WTC11 (cell line): Measurements from ENCODE around the gene DPYSL3. TPM values are rescaled to one million over a fixed set of nuclear protein-coding genes. Genes with fewer than 3 reads are reported as not detected.

Experiments
- ATAC-seq: fragments of 200-7000 bp; cut with Tn5 transposase; 2 replicates; pipeline ENCODE4 v1.10.0; 2021; ENCODE audit warnings: mild to moderate bottlenecking, moderate library complexity
- CTCF ChIA-PET: fragments of 300-600 bp; sonication (Branson Sonifier 250); formaldehyde crosslinking; loops from one replicate; lab custom pipeline; 2021; ENCODE audit warnings: antibody characterized with exemption; lab: Charles Lee
- POLR2A ChIA-PET: fragments of 350-600 bp; sonication (Branson Sonifier 250); formaldehyde crosslinking; loops from one replicate; lab custom pipeline; 2021; ENCODE audit warnings: antibody characterized with exemption; lab: Charles Lee
- DNase-seq: peaks from one replicate; pipeline ENCODE4 v3.0.0; 2021; ENCODE audit warnings: low spot score
- H3K27ac Mint-ChIP-seq: 2 replicates; pipeline ENCODE4 v1.8.0; 2021; ENCODE audit warnings: mixed read lengths
- H3K27me3 Mint-ChIP-seq: 2 replicates; pipeline ENCODE4 v1.8.0; 2021; ENCODE audit warnings: low read depth, mild to moderate bottlenecking, moderate library complexity, mixed read lengths
- H3K36me3 Mint-ChIP-seq: 2 replicates; pipeline ENCODE4 v1.8.0; 2021; ENCODE audit warnings: mixed read lengths
- H3K4me1 Mint-ChIP-seq: 2 replicates; pipeline ENCODE4 v1.8.0; 2022; ENCODE audit warnings: mixed read lengths
- H3K4me3 Mint-ChIP-seq: 2 replicates; pipeline ENCODE4 v1.8.0; 2021; ENCODE audit warnings: mild to moderate bottlenecking, moderate library complexity, mixed read lengths
- H3K9me3 Mint-ChIP-seq: 2 replicates; pipeline ENCODE4 v1.8.0; 2021; ENCODE audit warnings: mixed read lengths
- AFF4 ChIP-seq: sonication (generic); formaldehyde crosslinking; IDR thresholded peaks from 2 replicates; pipeline ENCODE4 v1.8.1; 2023; ENCODE audit warnings: mild to moderate bottlenecking, missing genetic modification reagents, borderline replicate concordance
- ATF1 ChIP-seq: sonication (generic); formaldehyde crosslinking; IDR thresholded peaks from 2 replicates; pipeline ENCODE4 v1.8.1; 2023; ENCODE audit warnings: mild to moderate bottlenecking, moderate library complexity, missing genetic modification reagents
- CDX4 ChIP-seq: fragments of 250-450 bp; sonication (Bioruptor Pico); IDR thresholded peaks from 2 replicates; pipeline ENCODE4 v1.9.0; 2021; ENCODE audit warnings: moderate library complexity, mild to moderate bottlenecking, inconsistent platforms, borderline replicate concordance
- FOXJ3 ChIP-seq: sonication (generic); formaldehyde crosslinking; IDR thresholded peaks from 2 replicates; pipeline ENCODE4 v1.9.0; 2021; ENCODE audit warnings: missing genetic modification reagents, mild to moderate bottlenecking, borderline replicate concordance
- GRHL2 ChIP-seq: fragments of 250-450 bp; sonication (Bioruptor Pico); IDR thresholded peaks from 2 replicates; pipeline ENCODE4 v1.8.0; 2022; ENCODE audit warnings: mild to moderate bottlenecking, moderate library complexity; ENCODE audit not compliant: insufficient replicate concordance, severe bottlenecking
- JUN ChIP-seq: sonication (generic); formaldehyde crosslinking; IDR thresholded peaks from 2 replicates; pipeline ENCODE4 v1.8.0; 2023; ENCODE audit warnings: mild to moderate bottlenecking, missing genetic modification reagents
- MAX ChIP-seq: sonication (generic); formaldehyde crosslinking; IDR thresholded peaks from 2 replicates; pipeline ENCODE4 v1.8.0; 2022; ENCODE audit warnings: mild to moderate bottlenecking, missing genetic modification reagents
- MLX ChIP-seq: sonication (generic); formaldehyde crosslinking; IDR thresholded peaks from 2 replicates; pipeline ENCODE4 v1.8.1; 2023; ENCODE audit warnings: mild to moderate bottlenecking, missing genetic modification reagents, moderate library complexity
- MXD4 ChIP-seq: fragments of 250-450 bp; sonication (Bioruptor Pico); IDR thresholded peaks from 2 replicates; pipeline ENCODE4 v1.8.0; 2021; ENCODE audit warnings: mild to moderate bottlenecking, moderate library complexity, borderline replicate concordance
- NFYB ChIP-seq: sonication (generic); formaldehyde crosslinking; conservative IDR thresholded peaks from 2 replicates; pipeline ENCODE4 v1.8.0; 2022; ENCODE audit warnings: low read depth, missing genetic modification reagents
- OVOL2 ChIP-seq: fragments of 250-450 bp; sonication (Bioruptor Pico); IDR thresholded peaks from 2 replicates; pipeline ENCODE4 v1.9.0; 2021; ENCODE audit warnings: mild to moderate bottlenecking, borderline replicate concordance
- PREB ChIP-seq: sonication (generic); formaldehyde crosslinking; IDR thresholded peaks from 2 replicates; pipeline ENCODE4 v1.8.1; 2022; ENCODE audit warnings: mild to moderate bottlenecking, missing genetic modification reagents, moderate library complexity, borderline replicate concordance
- RORB ChIP-seq: fragments of 250-450 bp; sonication (Bioruptor Pico); IDR thresholded peaks from 2 replicates; pipeline ENCODE4 v1.9.0; 2021; ENCODE audit warnings: mild to moderate bottlenecking
- SMAD3 ChIP-seq: sonication (generic); formaldehyde crosslinking; IDR thresholded peaks from 2 replicates; pipeline ENCODE4 v1.8.0; 2022; ENCODE audit warnings: missing genetic modification reagents, mild to moderate bottlenecking, borderline replicate concordance
- ZNF219 ChIP-seq: sonication (generic); formaldehyde crosslinking; IDR thresholded peaks from 2 replicates; pipeline ENCODE4 v1.8.0; 2023; ENCODE audit warnings: missing genetic modification reagents, mild to moderate bottlenecking, borderline replicate concordance
- ZNF317 ChIP-seq: sonication (generic); formaldehyde crosslinking; IDR thresholded peaks from 2 replicates; pipeline ENCODE4 v1.8.1; 2023; ENCODE audit warnings: low read depth, mild to moderate bottlenecking, moderate library complexity, missing genetic modification reagents, borderline replicate concordance
- total RNA-seq: library from RNA; stranded (reverse); gene quantifications from 3 replicates; pipeline ENCODE4 v1.2.3, GENCODE V29; 2021
- TF ChIP-seq, protein P1 (sequence below): sonication (generic); formaldehyde crosslinking; IDR thresholded peaks from 2 replicates; pipeline ENCODE4 v1.8.1; 2022; ENCODE audit warnings: low read depth, missing genetic modification reagents, borderline replicate concordance
- TF ChIP-seq, protein P2 (sequence below): sonication (generic); formaldehyde crosslinking; IDR thresholded peaks from 2 replicates; pipeline ENCODE4 v1.8.0; 2022; ENCODE audit warnings: mild to moderate bottlenecking, missing genetic modification reagents
- TF ChIP-seq, protein P3 (sequence below): fragments of 250-450 bp; sonication (Bioruptor Pico); IDR thresholded peaks from 2 replicates; pipeline ENCODE4 v2.1.2; 2022; ENCODE audit warnings: mild to moderate bottlenecking, moderate library complexity

The DPYSL3 gene
- total RNA-seq, 1 experiment from 2014 or later = 358 TPM

DNA sequence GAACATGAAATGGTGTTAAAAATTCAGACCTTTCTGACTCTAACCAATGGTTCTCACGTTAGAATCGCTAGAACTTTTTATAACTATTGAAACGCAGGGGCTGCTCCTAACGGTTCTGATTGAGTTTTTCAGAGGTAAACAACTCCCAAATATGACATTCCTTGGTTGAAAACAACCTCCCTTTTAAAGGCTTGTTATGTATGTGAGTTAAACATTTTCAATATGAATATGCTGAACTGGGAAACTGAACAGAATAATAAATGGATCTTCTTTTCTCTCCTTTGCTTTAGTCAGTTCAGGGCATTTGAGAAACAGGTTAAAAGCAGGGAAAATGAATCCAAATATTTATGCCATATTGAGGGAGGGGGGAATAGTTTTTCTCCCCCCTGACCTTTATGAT, 13.2 kb upstream of the DPYSL3 start:
- no peak overlapping the region for H3K27ac Mint-ChIP-seq
- no peaks in the 10 kb centered on the region for H3K9me3 Mint-ChIP-seq
- POLR2A ChIA-PET = no interaction called here
- no peaks in the 10 kb centered on the region; the same call in 1 of the 2 replicates for H3K27me3 Mint-ChIP-seq
- no peaks in the 10 kb centered on the region for H3K36me3 Mint-ChIP-seq
- CTCF ChIA-PET = no interaction called here
- ATAC-seq (no peak), DNase-seq (no peak)
- no peak overlapping the region for H3K4me3 Mint-ChIP-seq
- peaks cover 32% of the 10 kb centered on the region for H3K4me1 Mint-ChIP-seq
- TF ChIP-seq SMAD3 (CRISPR knock-in tag) = no peak
- TF ChIP-seq ZNF219 (CRISPR knock-in tag) = no peak
- TF ChIP-seq, protein P1, sequence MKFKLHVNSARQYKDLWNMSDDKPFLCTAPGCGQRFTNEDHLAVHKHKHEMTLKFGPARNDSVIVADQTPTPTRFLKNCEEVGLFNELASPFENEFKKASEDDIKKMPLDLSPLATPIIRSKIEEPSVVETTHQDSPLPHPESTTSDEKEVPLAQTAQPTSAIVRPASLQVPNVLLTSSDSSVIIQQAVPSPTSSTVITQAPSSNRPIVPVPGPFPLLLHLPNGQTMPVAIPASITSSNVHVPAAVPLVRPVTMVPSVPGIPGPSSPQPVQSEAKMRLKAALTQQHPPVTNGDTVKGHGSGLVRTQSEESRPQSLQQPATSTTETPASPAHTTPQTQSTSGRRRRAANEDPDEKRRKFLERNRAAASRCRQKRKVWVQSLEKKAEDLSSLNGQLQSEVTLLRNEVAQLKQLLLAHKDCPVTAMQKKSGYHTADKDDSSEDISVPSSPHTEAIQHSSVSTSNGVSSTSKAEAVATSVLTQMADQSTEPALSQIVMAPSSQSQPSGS (CRISPR knock-in tag) = no peak

- ATAC-seq (no peak), DNase-seq (no peak)
- H3K27ac Mint-ChIP-seq = no peak overlapping the region
- no peaks in the 10 kb centered on the region; the same call in 1 of the 2 replicates for H3K27me3 Mint-ChIP-seq
- H3K36me3 Mint-ChIP-seq = no peaks in the 10 kb centered on the region
- no peaks in the 10 kb centered on the region for H3K9me3 Mint-ChIP-seq
- ChIA-PET POLR2A (no interaction called here), CTCF (no interaction called here)
- peaks cover 32% of the 10 kb centered on the region for H3K4me1 Mint-ChIP-seq
- TF ChIP-seq CDX4 (CRISPR knock-in tag) (no peak), MAX (CRISPR knock-in tag) (no peak), JUN (CRISPR knock-in tag) (no peak), GRHL2 (CRISPR knock-in tag) (no peak), AFF4 (no peak), OVOL2 (no peak), FOXJ3 (no peak)
- no peak overlapping the region for H3K4me3 Mint-ChIP-seq
Measured at GRCh38 chr5:147522435-147522834, 12.6 kb upstream of the DPYSL3 start.

GRCh38 chr5:147520450-147520849, 10.6 kb upstream of the DPYSL3 start:
- ChIA-PET POLR2A (no interaction called here), CTCF (interaction anchor here (0.7 to 1.0 kb wide), 2 partner anchors 56 kb away, joined by 3 read pairs; no protein-coding TSS in a partner anchor)
- no peak for TF ChIP-seq RORB (CRISPR knock-in tag)
- TF ChIP-seq, protein P2, sequence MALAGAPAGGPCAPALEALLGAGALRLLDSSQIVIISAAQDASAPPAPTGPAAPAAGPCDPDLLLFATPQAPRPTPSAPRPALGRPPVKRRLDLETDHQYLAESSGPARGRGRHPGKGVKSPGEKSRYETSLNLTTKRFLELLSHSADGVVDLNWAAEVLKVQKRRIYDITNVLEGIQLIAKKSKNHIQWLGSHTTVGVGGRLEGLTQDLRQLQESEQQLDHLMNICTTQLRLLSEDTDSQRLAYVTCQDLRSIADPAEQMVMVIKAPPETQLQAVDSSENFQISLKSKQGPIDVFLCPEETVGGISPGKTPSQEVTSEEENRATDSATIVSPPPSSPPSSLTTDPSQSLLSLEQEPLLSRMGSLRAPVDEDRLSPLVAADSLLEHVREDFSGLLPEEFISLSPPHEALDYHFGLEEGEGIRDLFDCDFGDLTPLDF (CRISPR knock-in tag) = no peak
- no peak for TF ChIP-seq ZNF317 (CRISPR knock-in tag)
- TF ChIP-seq MXD4 (CRISPR knock-in tag) = no peak
- TF ChIP-seq ATF1 (CRISPR knock-in tag) = no peak
- TF ChIP-seq CDX4 (CRISPR knock-in tag) = no peak
- TF ChIP-seq, protein P3, sequence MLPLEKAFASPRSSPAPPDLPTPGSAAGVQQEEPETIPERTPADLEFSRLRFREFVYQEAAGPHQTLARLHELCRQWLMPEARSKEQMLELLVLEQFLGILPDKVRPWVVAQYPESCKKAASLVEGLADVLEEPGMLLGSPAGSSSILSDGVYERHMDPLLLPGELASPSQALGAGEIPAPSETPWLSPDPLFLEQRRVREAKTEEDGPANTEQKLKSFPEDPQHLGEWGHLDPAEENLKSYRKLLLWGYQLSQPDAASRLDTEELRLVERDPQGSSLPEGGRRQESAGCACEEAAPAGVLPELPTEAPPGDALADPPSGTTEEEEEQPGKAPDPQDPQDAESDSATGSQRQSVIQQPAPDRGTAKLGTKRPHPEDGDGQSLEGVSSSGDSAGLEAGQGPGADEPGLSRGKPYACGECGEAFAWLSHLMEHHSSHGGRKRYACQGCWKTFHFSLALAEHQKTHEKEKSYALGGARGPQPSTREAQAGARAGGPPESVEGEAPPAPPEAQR = no peak
- TF ChIP-seq PREB (CRISPR knock-in tag) = no peak
- TF ChIP-seq MLX = no peak
- no peak for TF ChIP-seq NFYB (CRISPR knock-in tag)
- H3K36me3 Mint-ChIP-seq = no peaks in the 10 kb centered on the region
- no peak for DNase-seq
- no peaks in the 10 kb centered on the region for H3K9me3 Mint-ChIP-seq
- H3K4me1 Mint-ChIP-seq = peaks cover 42% of the 10 kb centered on the region
- peak; percentile 60 for ATAC-seq
- H3K27ac Mint-ChIP-seq = no peak overlapping the region
- H3K27me3 Mint-ChIP-seq = no peaks in the 10 kb centered on the region; the same call in 1 of the 2 replicates
- no peak overlapping the region for H3K4me3 Mint-ChIP-seq
